ENCODE measurements around the gene RASA3.

DNA sequence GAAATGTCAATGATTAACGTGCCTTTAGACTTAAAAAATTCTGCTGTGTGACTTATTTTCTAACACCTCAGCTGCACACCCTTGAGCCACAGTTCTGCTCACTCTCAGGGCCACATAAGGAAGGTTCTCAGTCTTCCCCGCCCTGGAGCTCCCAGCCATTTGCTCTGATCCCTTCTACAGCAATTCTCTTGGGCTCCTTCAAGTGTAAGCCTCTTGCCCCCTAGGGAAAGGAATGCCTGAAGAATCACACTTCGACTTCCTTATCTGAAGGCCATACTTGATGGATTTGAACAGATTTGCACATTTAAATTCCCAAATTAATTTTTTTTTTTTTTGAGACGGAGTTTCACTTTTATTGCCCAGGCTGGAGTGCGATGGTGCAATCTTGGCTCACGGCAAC lies 44.2 kb downstream of the RASA3 start:
- TF ChIP-seq JUN (IDR thresholded peaks at IDR 0.05; ENCODE audit: borderline replicate concordance, insufficient read depth, insufficient read length, low read depth) (no peak), FOS (IDR thresholded peaks at IDR 0.05; ENCODE audit: borderline replicate concordance, insufficient read depth, low read length) (no peak), CTCF (IDR thresholded peaks at IDR 0.05; ENCODE audit: extremely low read depth in 1 of 2, insufficient read depth in 1 of 2, low read depth in 1 of 2, low read length in 2 of 2) (no peak), MAX (IDR thresholded peaks at IDR 0.05; ENCODE audit: insufficient read depth, insufficient read length) (no peak), EZH2 (IDR thresholded peaks at IDR 0.05; ENCODE audit: borderline replicate concordance, low read depth, low read length, severe bottlenecking) (no peak), POLR2A (IDR thresholded peaks at IDR 0.05; ENCODE audit: low read depth, low read length) (no peak), POLR2AphosphoS5 (IDR thresholded peaks at IDR 0.05; ENCODE audit: insufficient read depth, low read depth, low read length) (no peak), MYC (IDR thresholded peaks at IDR 0.05; ENCODE audit: low read depth, low read length) (no peak)

All from endothelial cell of umbilical vein (primary cell).